HepG2 (cell line): ENCODE measurements around the gene NCOA4. TPM values are rescaled to one million over a fixed set of nuclear protein-coding genes. Genes with fewer than 3 reads are reported as not detected.
A peak's percentile ranks its signal among the peaks of the same experiment; 100 is the strongest.

Source experiments
- CENPX ChIP-seq: sonication (generic); formaldehyde crosslinking; IDR thresholded peaks from 2 replicates; pipeline ENCODE4 v1.9.0; 2021; ENCODE audit warnings: mild to moderate bottlenecking, missing genetic modification reagents, moderate library complexity
- E2F2 ChIP-seq: sonication (generic); formaldehyde crosslinking; IDR thresholded peaks from 2 replicates; pipeline ENCODE4 v1.4.0; 2020; ENCODE audit warnings: missing genetic modification reagents, borderline replicate concordance
- ELF1 ChIP-seq: sonication (generic); formaldehyde crosslinking; IDR thresholded peaks from 2 replicates; pipeline ENCODE4 v1.4.0; 2020; ENCODE audit warnings: missing genetic modification reagents
- EP300 ChIP-seq, 3 experiments: sonication (generic) in 1 of 3; formaldehyde crosslinking in 1 of 3; IDR thresholded peaks; 2 replicates each; pipeline versions ENCODE4 v1.5.1 to v1.6.1; 2011 to 2020; ENCODE audit warnings: low read depth in 2 of 3, low read length in 2 of 3, borderline replicate concordance in 1 of 3, improper control_type of control experiment in 1 of 3, mild to moderate bottlenecking in 1 of 3, missing genetic modification reagents in 1 of 3, moderate library complexity in 1 of 3
- FOXA3 ChIP-seq: IDR thresholded peaks from 2 replicates; pipeline ENCODE4 v1.6.1; 2016; ENCODE audit warnings: missing genetic modification reagents, missing compliant biosample characterization
- GABPA ChIP-seq, 2 experiments: IDR thresholded peaks; 2 replicates each; pipeline ENCODE4 v1.6.1; 2011 to 2016; ENCODE audit warnings: low read depth in 2 of 2, low read length in 1 of 2, missing biosample characterization in 1 of 2, missing genetic modification characterization in 1 of 2
- GMEB2 ChIP-seq: IDR thresholded peaks from 2 replicates; pipeline ENCODE4 v1.6.1; 2016; ENCODE audit warnings: missing biosample characterization, missing genetic modification reagents, low read depth
- HOXA7 ChIP-seq: sonication (generic); formaldehyde crosslinking; IDR thresholded peaks from 2 replicates; pipeline ENCODE4 v1.8.1; 2022; ENCODE audit warnings: mild to moderate bottlenecking, missing genetic modification reagents, moderate library complexity
- JUN ChIP-seq: sonication (generic); formaldehyde crosslinking; IDR thresholded peaks from 2 replicates; pipeline ENCODE4 v1.4.0; 2020; ENCODE audit warnings: mild to moderate bottlenecking, missing genetic modification reagents
- KDM4B ChIP-seq: sonication (generic); formaldehyde crosslinking; IDR thresholded peaks from 2 replicates; pipeline ENCODE4 v1.4.0; 2020; ENCODE audit warnings: missing genetic modification reagents
- NPAS2 ChIP-seq: sonication (generic); formaldehyde crosslinking; IDR thresholded peaks from 2 replicates; pipeline ENCODE4 v1.8.0; 2022; ENCODE audit warnings: mild to moderate bottlenecking, missing genetic modification reagents, borderline replicate concordance
- PPARG ChIP-seq: conservative IDR thresholded peaks from 2 replicates; pipeline ENCODE4 v1.6.1; 2016; ENCODE audit warnings: missing biosample characterization, missing genetic modification reagents
- SOX5 ChIP-seq: IDR thresholded peaks from 2 replicates; pipeline ENCODE4 v1.6.1; 2016; ENCODE audit warnings: borderline replicate concordance
- TCF12 ChIP-seq, 2 experiments: fragments of 450-650 bp in 1 of 2; sonication (generic) in 1 of 2; formaldehyde crosslinking in 1 of 2; IDR thresholded peaks; 2 replicates each; pipeline versions ENCODE4 v1.6.1 to v1.8.0; 2017 to 2022; ENCODE audit warnings: antibody characterized with exemption in 1 of 2, mild to moderate bottlenecking in 1 of 2, missing genetic modification reagents in 1 of 2, moderate library complexity in 1 of 2
- TSC22D2 ChIP-seq: sonication (generic); formaldehyde crosslinking; IDR thresholded peaks from 2 replicates; pipeline ENCODE4 v1.5.1; 2020; ENCODE audit warnings: missing genetic modification reagents, mild to moderate bottlenecking, borderline replicate concordance
- ZC3H4 ChIP-seq: sonication (generic); formaldehyde crosslinking; IDR thresholded peaks from 2 replicates; pipeline ENCODE4 v1.4.0; 2020; ENCODE audit warnings: missing genetic modification reagents, borderline replicate concordance
- ZFP36L1 ChIP-seq: sonication (generic); formaldehyde crosslinking; IDR thresholded peaks from 2 replicates; pipeline ENCODE4 v1.8.0; 2022; ENCODE audit warnings: mild to moderate bottlenecking, missing genetic modification reagents, moderate library complexity
- ZFP62 ChIP-seq: sonication (generic); formaldehyde crosslinking; IDR thresholded peaks from 2 replicates; pipeline ENCODE4 v1.4.0; 2020; ENCODE audit warnings: missing genetic modification reagents
- ZGPAT ChIP-seq: IDR thresholded peaks from 2 replicates; pipeline ENCODE4 v1.6.1; 2016; ENCODE audit warnings: mild to moderate bottlenecking
- ZNF17 ChIP-seq: sonication (generic); formaldehyde crosslinking; IDR thresholded peaks from 2 replicates; pipeline ENCODE4 v1.5.0; 2020; ENCODE audit warnings: mild to moderate bottlenecking, missing genetic modification reagents
- ZNF644 ChIP-seq: IDR thresholded peaks from 2 replicates; pipeline ENCODE4 v1.6.1; 2016; ENCODE audit warnings: low read depth
- ZNF713 ChIP-seq: sonication (generic); formaldehyde crosslinking; IDR thresholded peaks from 2 replicates; pipeline ENCODE4 v1.4.0; 2020; ENCODE audit warnings: mild to moderate bottlenecking, missing genetic modification reagents
- ZSCAN5A ChIP-seq: sonication (generic); formaldehyde crosslinking; IDR thresholded peaks from 2 replicates; pipeline ENCODE4 v1.8.0; 2022; ENCODE audit warnings: mild to moderate bottlenecking, missing genetic modification reagents, borderline replicate concordance
- polyA plus RNA-seq, 8 experiments: library from polyadenylated mRNA; depleted of rRNA in 3 of 8; stranded (reverse) in 7 of 8; unstranded in 1 of 8; fragments of >200 nt; fragmentation: Illumina TruSeq in 4 of 8; extraction: Trizol in 4 of 8; gene quantifications; 2 replicates each; pipeline versions ENCODE4 v1.2.1 to v1.2.3, GENCODE V29; 2011 to 2016; ENCODE audit warnings: low read depth in 4 of 8, missing spikeins in 1 of 8, mixed read lengths in 1 of 8; ENCODE audit not compliant: insufficient read depth in 1 of 8
- total RNA-seq, 5 experiments: library from RNA; depleted of rRNA; stranded (reverse); fragments of >200 nt; fragmentation: Illumina TruSeq; extraction: Trizol; gene quantifications; 2 replicates each; pipeline ENCODE4 v1.2.3, GENCODE V29; 2016; ENCODE audit warnings: low read depth in 1 of 5

Gene NCOA4
- total and polyA plus RNA-seq, 2 of the 13 experiments (the other 11 are each of a cell fraction or from before 2014, with no cell fraction given): 306 to 400 TPM

GRCh38 chr10:46031648-46032532, 1.5 kb upstream of the NCOA4 start (continued):
- TF ChIP-seq E2F2 (no peak), TSC22D2 (CRISPR knock-in tag) (no peak; the same call in 1 of the 2 replicates), ZNF644 (CRISPR knock-in tag) (peak; percentile 14; the same call in 1 of the 2 replicates), ELF1 (CRISPR knock-in tag) (peak; percentile 6; the same call in 1 of the 2 replicates), SOX5 (CRISPR knock-in tag) (peak; percentile 92), CENPX (CRISPR knock-in tag) (no peak), JUN (CRISPR knock-in tag) (no peak; the same call in 1 of the 2 replicates), ZSCAN5A (CRISPR knock-in tag) (no peak), NPAS2 (CRISPR knock-in tag) (no peak), ZFP36L1 (CRISPR knock-in tag) (no peak), GABPA (IDR thresholded peaks at IDR 0.05; ENCODE audit: low read depth, low read length) (no peak), GABPA (CRISPR knock-in tag; IDR thresholded peaks at IDR 0.05; ENCODE audit: low read depth) (0 out of 2 replicates have a peak, but pooled peaks have one; percentile 29), ZC3H4 (CRISPR knock-in tag) (no peak), ZNF713 (CRISPR knock-in tag) (no peak), TCF12 (IDR thresholded peaks at IDR 0.05) (no peak), TCF12 (CRISPR knock-in tag; IDR thresholded peaks at IDR 0.05) (peak; percentile 91; the same call in 1 of the 2 replicates), GMEB2 (CRISPR knock-in tag) (0 out of 2 replicates have a peak, but pooled peaks have one; percentile 42), ZNF17 (no peak), ZGPAT (peak; percentile 76), PPARG (peak; percentile 82; the same call in 1 of the 2 replicates), ZFP62 (CRISPR knock-in tag) (no peak), HOXA7 (CRISPR knock-in tag) (no peak), FOXA3 (CRISPR knock-in tag) (peak; percentile 93), EP300 (IDR thresholded peaks at IDR 0.05; ENCODE audit: low read depth in 2 of 2, low read length in 2 of 2) (peak; percentile 48 to 97; a peak in 3 of 4 replicates), EP300 (CRISPR knock-in tag; IDR thresholded peaks at IDR 0.05; ENCODE audit: borderline replicate concordance) (peak; percentile 58; the same call in 1 of the 2 replicates), KDM4B (CRISPR knock-in tag) (no peak)
